ENCODE results near the gene SATB2.

Gene SATB2

DNA sequence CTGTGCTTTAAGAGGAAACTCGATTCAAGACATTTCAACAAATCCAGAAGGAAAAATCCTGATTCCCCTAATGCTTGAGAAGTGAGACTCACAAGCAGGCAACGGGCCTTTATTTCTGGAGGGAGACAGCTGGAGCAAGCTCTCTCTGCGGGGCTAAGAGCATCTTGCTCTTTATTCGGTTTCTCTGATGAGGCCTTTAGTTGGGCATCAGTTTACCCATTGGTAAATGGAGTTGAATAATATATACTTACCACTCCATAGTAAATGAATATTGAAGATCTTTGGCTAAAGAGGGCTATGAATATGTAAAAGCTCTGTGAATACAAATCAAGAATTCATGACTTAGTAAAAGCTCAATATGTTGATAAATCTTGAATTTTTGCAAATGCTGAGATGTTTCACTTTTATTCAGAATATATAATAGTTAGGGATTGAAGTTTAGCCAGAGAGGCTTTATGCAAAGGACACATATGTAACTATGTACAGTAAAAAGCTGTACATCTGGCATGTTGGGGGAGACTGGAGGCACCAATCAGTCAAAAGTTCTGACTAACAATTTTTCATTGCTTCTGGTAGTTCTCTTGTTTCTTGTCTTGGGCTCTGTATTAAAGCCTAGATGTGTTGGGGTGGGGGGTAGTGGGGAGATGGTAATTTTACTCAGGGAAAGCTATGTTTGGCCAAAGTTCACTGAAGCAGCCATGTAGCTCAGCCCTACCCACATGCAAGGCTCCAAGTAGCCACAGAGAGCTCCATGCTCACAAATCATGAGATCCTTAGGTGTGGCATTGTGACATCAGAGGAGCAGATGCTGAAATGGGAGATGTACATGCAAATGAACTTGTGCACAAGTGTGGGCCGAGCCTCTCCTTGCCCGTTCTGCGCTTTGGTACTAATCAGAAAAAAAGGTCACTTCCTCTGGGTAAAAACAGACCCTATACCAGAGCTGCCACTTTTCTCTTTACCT is 200.2 kb downstream of the SATB2 start:
- DNase-seq (ENCODE audit: low spot score): no peak

DNA sequence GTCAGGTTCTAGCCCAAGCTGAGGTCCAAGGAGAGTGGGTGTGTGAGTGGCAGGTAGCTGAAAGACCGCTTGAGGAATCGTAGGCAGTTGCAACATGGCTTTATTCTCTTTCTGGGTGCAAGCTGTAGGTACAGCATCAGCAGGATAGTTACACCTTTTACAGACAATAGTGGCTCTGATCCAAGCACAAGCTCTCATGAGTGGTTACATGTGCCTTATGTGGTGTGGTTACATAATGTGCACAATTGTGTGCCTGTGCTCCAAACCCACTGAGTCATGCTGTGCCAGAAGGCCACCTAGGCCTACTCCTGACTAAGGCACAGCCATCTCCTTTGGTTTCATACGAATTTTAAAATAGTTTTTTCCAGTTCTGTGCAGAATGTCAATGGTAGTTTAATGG is 227.6 kb downstream of the SATB2 start:
- no peak for DNase-seq (ENCODE audit: low spot score)

DNA sequence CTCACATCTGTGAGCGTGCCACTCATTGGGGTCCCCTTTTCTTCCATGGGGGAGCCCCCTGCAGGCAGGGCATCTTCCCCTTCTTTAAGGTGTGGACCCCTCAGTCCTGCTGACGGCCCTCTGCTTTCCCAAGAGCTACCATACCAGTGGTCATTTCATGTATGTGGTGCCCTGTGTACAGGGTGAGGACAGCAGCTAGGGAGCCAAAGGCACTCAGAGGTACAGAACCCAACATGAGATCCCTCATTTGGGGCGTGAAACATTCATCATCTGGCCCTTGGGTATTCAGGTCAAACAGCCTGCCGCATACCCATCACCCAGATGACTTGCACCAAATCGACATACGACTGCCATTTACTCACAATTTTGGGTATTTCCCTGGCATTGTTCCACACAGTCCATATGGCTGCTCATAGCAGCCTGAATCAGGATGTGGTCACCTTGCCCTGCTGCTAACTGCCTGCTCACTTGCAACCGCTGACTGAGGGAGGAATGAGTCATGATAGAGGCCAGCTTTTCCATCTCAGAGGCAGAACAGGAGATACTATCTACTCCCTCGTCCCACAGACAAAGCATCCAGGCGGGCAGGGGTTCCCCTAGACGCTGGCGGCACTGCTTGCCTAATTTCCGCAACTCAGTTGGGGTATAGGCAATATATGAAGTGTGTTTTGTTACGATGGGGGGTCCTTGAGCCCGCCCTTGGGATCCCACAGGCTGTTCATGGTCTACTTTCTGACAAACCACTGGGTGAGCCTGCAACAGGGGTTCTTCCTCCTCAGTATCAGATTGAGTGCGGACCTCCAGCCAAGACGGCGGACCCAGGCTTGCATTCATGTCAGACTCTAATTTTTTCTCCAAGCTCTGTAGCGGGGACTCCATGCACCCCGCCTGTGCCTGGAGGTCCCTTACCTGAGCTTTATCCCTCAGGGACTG is 228.6 kb downstream of the SATB2 start:
- peak; percentile 78 for DNase-seq (ENCODE audit: low spot score)

DNA sequence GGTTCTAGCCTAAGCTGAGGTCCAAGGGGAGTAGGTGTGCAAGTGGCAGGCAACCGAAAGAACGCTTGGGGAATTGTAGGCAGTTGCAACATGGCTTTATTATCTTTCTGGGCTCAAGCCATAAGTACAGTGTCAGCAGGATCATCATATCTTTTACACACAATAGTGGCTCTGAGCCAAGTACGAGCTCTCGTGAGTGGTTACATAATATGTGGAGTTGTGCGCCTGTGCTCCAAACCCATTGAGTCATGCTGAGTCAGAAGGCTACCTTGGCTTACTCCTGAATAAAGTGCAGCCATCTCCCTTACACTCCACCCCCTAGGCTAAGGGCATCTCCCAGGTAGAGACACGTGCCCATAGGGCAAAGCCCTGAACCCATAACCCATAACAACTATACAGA is 233.9 kb downstream of the SATB2 start:
- no peak for DNase-seq (ENCODE audit: low spot score)

DNA sequence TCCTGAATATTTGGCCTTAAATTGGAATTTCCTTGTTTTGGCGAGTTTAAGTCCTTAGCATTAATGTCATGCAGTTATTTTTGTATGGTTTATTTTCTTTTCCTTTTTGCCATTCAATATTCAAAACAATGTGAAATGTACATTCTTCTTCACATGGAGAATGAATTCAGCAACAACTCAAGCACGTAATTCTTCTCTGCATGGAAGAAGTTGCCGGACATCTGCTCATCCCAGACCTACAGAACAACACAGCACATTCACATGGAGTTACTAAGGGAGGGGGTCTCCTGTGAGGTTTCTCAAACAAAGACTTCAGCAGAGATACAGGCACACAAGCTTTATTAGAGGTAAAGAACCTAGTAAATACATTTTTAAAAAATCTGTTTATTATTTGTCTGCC is 236.8 kb downstream of the SATB2 start:
- no peak for DNase-seq (ENCODE audit: low spot score)

DNA sequence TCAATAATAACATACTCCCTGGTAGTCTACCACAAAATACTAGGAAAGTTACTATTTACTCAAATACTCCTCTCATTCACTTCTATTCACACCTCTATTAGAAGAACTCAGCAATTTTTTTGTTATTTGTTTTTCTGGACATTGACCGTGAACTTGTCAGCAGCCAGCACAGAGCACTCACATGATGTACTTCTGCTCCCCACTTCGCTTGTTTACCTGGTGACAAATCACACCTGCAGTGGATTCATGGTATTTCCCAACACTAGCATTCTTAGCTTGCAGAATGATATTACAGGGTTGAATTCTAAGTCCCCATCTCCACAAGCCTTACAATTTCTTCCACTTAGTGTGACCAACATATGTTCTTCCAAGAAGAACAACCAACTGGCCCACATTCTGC is 238.2 kb downstream of the SATB2 start:
- DNase-seq (ENCODE audit: low spot score): no peak
